ENCODE data around the gene KPNA5. TPM values are rescaled to one million over a fixed set of nuclear protein-coding genes. Genes with fewer than 3 reads are reported as not detected.
A peak's percentile ranks its signal among the peaks of the same experiment; 100 is the strongest.
"Not testable (repeated sequence)": the region's sequence is repeated elsewhere in the genome, so short reads cannot be mapped to it uniquely, and the experiment has no call there.

The KPNA5 gene
- total RNA-seq, 1 donor from 2014 or later: 11.4 TPM

GRCh38 chr6:116730513-116730912 is 49.5 kb downstream of the KPNA5 start:
- no peaks in the 10 kb centered on the region for H3K36me3 Mint-ChIP-seq (ENCODE audit: low read depth, unreplicated experiment)
- H3K27ac Mint-ChIP-seq (ENCODE audit: unreplicated experiment): no peak overlapping the region
- H3K27me3 Mint-ChIP-seq (ENCODE audit: unreplicated experiment): no peaks in the 10 kb centered on the region
- H3K4me1 Mint-ChIP-seq (ENCODE audit: unreplicated experiment): no peaks in the 10 kb centered on the region
- no peak for TF ChIP-seq CTCF (IDR thresholded peaks at IDR 0.05; ENCODE audit: unreplicated experiment)
- DNase-seq (ENCODE audit: low spot score): no peak
- H3K9me3 Mint-ChIP-seq (ENCODE audit: unreplicated experiment): no peaks in the 10 kb centered on the region
- no peak overlapping the region for H3K4me3 Mint-ChIP-seq (ENCODE audit: unreplicated experiment)

- H3K27ac Mint-ChIP-seq (ENCODE audit: unreplicated experiment): no peak overlapping the region
- H3K4me1 Mint-ChIP-seq (ENCODE audit: unreplicated experiment): peaks cover 8% of the 10 kb centered on the region
- no peak for TF ChIP-seq CTCF (IDR thresholded peaks at IDR 0.05; ENCODE audit: unreplicated experiment)
- no peak overlapping the region for H3K4me3 Mint-ChIP-seq (ENCODE audit: unreplicated experiment)
- H3K9me3 Mint-ChIP-seq (ENCODE audit: unreplicated experiment): no peaks in the 10 kb centered on the region
- peaks cover 8% of the 10 kb centered on the region for H3K36me3 Mint-ChIP-seq (ENCODE audit: low read depth, unreplicated experiment)
- H3K27me3 Mint-ChIP-seq (ENCODE audit: unreplicated experiment): no peaks in the 10 kb centered on the region
- DNase-seq (ENCODE audit: low spot score): no peak
Observed at GRCh38 chr6:116737004-116737403, 56.0 kb downstream of the KPNA5 start.

- H3K36me3 Mint-ChIP-seq (ENCODE audit: low read depth, unreplicated experiment); H3K9me3 Mint-ChIP-seq (ENCODE audit: unreplicated experiment); H3K4me3 Mint-ChIP-seq (ENCODE audit: unreplicated experiment); H3K27ac Mint-ChIP-seq (ENCODE audit: unreplicated experiment); H3K27me3 Mint-ChIP-seq (ENCODE audit: unreplicated experiment); DNase-seq (ENCODE audit: low spot score): not testable (repeated sequence)
- H3K4me1 Mint-ChIP-seq (ENCODE audit: unreplicated experiment): peaks cover 12% of the 10 kb centered on the region
Observed at GRCh38 chr6:116740486-116740885, 59.5 kb downstream of the KPNA5 start.

GRCh38 chr6:116741571-116741970 is 60.6 kb downstream of the KPNA5 start:
- TF ChIP-seq CTCF (IDR thresholded peaks at IDR 0.05; ENCODE audit: unreplicated experiment): no peak
- Mint-ChIP-seq H3K27ac (ENCODE audit: unreplicated experiment) (peak overlapping the region; percentile 96), H3K27me3 (ENCODE audit: unreplicated experiment) (peaks cover 1% of the 10 kb centered on the region), H3K4me1 (ENCODE audit: unreplicated experiment) (peaks cover 12% of the 10 kb centered on the region), H3K9me3 (ENCODE audit: unreplicated experiment) (no peaks in the 10 kb centered on the region), H3K36me3 (ENCODE audit: low read depth, unreplicated experiment) (peaks cover 8% of the 10 kb centered on the region), H3K4me3 (ENCODE audit: unreplicated experiment) (no peak overlapping the region)
- DNase-seq (ENCODE audit: low spot score): no peak

- TF ChIP-seq CTCF (IDR thresholded peaks at IDR 0.05; ENCODE audit: unreplicated experiment): no peak
- H3K27ac Mint-ChIP-seq (ENCODE audit: unreplicated experiment): no peak overlapping the region
- DNase-seq (ENCODE audit: low spot score): no peak
- H3K4me3 Mint-ChIP-seq (ENCODE audit: unreplicated experiment): no peak overlapping the region
- H3K9me3 Mint-ChIP-seq (ENCODE audit: unreplicated experiment): no peaks in the 10 kb centered on the region
- H3K4me1 Mint-ChIP-seq (ENCODE audit: unreplicated experiment): peaks cover 12% of the 10 kb centered on the region
- H3K36me3 Mint-ChIP-seq (ENCODE audit: low read depth, unreplicated experiment): no peaks in the 10 kb centered on the region
- H3K27me3 Mint-ChIP-seq (ENCODE audit: unreplicated experiment): peaks cover 1% of the 10 kb centered on the region
Observed at GRCh38 chr6:116745176-116745575, 64.2 kb downstream of the KPNA5 start.

GRCh38 chr6:116761779-116762178 is 80.8 kb downstream of the KPNA5 start:
- Mint-ChIP-seq H3K9me3 (ENCODE audit: unreplicated experiment) (no peaks in the 10 kb centered on the region), H3K4me3 (ENCODE audit: unreplicated experiment) (no peak overlapping the region), H3K36me3 (ENCODE audit: low read depth, unreplicated experiment) (peaks cover 8% of the 10 kb centered on the region), H3K27me3 (ENCODE audit: unreplicated experiment) (peaks cover 7% of the 10 kb centered on the region), H3K4me1 (ENCODE audit: unreplicated experiment) (peaks cover 6% of the 10 kb centered on the region), H3K27ac (ENCODE audit: unreplicated experiment) (no peak overlapping the region)
- no peak for DNase-seq (ENCODE audit: low spot score)
- no peak for TF ChIP-seq CTCF (IDR thresholded peaks at IDR 0.05; ENCODE audit: unreplicated experiment)

Data from endothelial cell (in vitro differentiated cells).